Right kidney (tissue), 1 donor: ENCODE measurements around the gene ANKFN1.

Experiments used
- DNase-seq: peaks from one replicate; pipeline ENCODE4 v3.0.0-alpha.2; 2016

The ANKFN1 gene

DNA sequence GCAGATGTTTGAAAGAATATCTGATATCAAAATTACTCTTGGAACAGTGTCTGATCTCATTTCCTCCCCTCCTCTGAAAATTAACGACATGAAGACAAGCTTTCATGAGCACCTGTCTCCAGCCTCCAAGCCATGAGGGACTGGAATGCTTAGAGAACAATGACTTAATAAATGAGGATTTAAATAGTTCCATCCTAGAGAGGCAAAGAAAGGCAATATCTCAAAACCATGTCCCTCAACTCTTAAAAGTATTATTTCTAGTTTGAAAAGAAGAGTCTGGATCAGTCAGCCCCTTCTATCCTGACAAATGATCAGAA, 137.5 kb downstream of the ANKFN1 start:
- no peak for DNase-seq

DNA sequence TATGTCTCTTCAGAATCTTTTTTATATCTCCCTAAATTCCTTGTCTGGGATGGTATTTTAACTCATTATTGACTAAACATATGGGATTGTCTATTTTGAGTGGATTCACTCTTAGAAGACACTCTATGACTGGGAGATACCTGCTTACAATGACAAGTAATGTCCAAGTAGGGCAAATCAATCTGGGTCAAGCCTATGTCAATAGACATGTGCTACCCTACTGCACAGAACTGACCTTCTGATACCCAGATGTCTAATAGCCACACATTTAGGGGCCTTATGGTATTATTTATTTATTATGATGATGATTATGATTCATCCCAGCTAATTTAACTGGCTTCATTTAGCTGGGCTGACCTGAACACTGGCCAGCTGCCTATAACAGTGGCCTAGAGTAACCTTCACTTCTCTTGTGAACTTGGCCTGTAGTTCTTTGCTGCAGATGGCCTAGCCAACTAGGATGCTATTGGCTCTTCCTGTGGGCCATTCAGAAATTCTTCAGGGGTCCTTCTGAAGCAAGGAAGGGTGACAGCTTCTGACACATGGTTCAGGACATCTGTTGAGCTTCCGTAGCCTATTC, 138.0 kb downstream of the ANKFN1 start:
- DNase-seq = no peak

- DNase-seq = no peak
Observed at GRCh38 chr17:56292010-56292409, 138.7 kb downstream of the ANKFN1 start.

- no peak for DNase-seq
Observed at GRCh38 chr17:56292578-56292977, 139.3 kb downstream of the ANKFN1 start.

- DNase-seq = no peak
Observed at GRCh38 chr17:56297184-56297583, 143.9 kb downstream of the ANKFN1 start.

GRCh38 chr17:56298846-56299245, 145.6 kb downstream of the ANKFN1 start:
- no peak for DNase-seq

DNA sequence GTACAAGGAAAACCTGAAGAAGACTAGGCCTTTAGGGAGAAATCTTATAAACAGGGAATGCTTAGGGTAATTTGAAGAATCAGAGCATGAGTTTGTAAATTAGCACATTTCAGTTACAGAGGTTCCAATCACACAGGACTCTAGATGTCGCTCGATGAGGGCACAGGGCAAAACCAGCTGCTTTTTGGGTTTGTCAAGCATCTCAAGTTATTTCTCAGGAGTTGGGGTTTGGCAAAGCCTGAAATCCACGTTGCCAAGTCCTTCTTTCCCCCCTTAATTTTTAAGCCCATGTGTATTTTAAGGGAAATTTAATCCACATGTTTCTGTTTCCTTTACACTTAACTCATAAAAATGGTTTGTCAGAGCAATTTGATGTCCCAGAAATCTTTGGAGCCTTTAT, 146.9 kb downstream of the ANKFN1 start:
- no peak for DNase-seq

- DNase-seq = no peak
Observed at GRCh38 chr17:56305007-56305406, 151.7 kb downstream of the ANKFN1 start.

GRCh38 chr17:56309897-56310296, 156.6 kb downstream of the ANKFN1 start:
- no peak for DNase-seq

GRCh38 chr17:56310782-56311181, 157.5 kb downstream of the ANKFN1 start:
- no peak for DNase-seq

DNA sequence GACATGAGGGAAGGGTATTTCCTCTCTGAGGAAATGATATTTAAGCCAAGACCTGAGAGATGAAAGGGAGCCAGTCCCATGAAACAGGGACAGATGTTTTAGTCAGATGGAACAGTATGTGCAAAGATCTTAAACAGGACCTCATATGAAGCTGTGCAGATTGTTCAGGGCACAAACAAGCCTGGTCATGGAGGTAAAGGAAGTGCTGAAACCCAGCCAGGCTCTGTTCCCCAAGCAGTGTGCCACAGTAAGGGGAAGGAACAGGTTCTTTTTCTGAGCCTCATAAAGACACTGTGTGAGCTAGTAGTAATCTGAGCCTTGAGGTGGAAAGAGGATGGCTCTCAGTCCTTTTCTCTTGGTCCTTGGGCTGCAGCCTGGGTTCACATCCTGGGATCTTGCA, 159.9 kb downstream of the ANKFN1 start:
- no peak for DNase-seq

DNA sequence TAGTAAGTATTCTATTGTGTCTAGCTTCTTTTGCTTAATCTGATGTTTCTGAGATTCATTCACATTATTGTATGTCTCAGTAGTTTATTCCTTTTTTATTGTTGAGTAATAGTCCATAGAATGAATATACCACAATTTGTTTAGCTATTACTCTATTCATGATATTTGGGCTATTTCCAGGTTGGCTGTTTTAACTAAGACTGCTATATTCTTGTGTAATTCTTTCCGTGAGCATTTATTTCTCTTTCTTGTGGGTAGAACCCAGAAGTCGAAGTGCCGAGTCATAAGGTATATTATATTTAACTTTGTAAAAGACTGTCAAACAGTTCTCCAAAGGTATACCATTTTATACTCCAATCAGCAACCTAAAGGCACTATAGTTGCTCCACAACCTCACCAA, 160.8 kb downstream of the ANKFN1 start:
- no peak for DNase-seq

- DNase-seq = no peak
Observed at GRCh38 chr17:56314984-56315602, 161.8 kb downstream of the ANKFN1 start.

- no peak for DNase-seq
Observed at GRCh38 chr17:56316604-56317003, 163.3 kb downstream of the ANKFN1 start.

- DNase-seq = no peak
Observed at GRCh38 chr17:56317351-56318208, 164.3 kb downstream of the ANKFN1 start.

DNA sequence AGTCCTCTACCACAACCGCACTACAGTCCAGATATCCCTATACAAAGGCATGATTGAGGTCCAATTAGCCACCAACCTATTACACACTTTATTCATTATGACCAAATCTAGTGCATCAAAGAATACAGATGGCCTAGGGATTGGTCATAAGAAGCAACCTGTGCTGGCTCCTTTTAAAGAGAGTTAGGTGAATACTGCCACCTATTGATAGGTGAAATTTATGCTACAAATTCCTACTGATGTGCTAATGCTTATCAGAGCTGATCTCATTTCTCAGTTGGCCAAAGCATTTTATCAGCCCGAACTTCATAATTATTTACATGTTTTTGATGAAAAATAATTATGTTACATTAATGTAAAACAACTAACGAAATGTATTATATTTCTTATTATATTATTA, 166.3 kb downstream of the ANKFN1 start:
- DNase-seq = no peak

DNA sequence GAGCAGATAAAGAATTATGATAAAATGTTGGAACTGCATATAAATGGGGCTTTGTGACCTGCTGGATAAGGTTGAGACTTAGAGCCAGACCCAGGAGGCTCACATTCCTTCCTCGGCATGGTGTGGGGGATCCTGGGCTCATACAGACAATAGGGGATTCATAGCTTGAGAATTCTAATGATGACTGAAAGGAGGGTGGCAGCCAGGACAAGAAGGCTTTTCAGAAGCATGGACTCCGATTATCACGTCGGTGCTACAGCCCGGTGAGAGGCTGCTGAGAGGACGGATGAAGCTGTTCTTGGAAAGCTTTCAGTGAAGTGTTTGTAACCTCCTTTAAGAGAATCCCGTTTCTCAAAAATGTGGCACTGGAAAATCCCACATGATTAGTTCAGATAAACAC, 167.2 kb downstream of the ANKFN1 start:
- DNase-seq = no peak

DNA sequence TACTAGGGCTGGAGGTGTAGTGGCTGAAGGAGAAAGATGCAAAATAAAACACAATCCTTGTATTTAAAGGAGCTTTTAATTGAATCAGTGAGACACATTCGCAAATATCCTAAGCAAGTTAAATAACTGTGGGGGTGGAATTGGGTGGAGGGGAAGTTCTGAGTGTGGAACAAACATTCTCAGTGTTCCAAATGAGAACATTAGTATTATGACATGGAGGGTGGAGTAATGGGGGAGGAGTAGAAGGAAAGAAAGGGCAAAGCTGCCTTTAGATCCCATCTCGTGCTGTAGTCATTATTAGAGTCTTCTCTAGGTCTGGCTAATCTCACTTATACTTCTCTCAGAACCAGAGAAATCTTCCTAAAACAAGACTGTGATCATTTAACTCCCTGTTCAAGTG, 169.7 kb downstream of the ANKFN1 start:
- DNase-seq = no peak

DNA sequence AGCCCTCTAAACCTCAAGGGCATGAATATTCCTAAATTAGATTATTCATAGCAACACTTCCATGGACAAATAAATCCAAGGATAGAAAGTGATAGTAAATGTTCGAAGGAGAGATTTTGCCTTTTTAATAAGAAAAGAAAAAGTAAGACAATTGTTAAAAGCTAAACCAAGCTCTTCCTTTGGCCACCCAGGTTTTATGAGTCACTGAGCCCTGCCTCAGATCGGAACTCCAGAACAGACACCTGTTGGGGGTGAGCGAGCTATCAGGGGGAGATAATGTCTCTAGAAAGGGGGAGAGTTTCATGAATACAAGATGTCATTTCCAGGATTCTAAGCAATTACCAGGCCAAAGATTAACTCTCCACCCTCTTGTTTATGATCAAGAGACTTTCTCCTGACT, 171.4 kb downstream of the ANKFN1 start:
- no peak for DNase-seq

GRCh38 chr17:56325313-56326000, 172.2 kb downstream of the ANKFN1 start:
- no peak for DNase-seq

DNA sequence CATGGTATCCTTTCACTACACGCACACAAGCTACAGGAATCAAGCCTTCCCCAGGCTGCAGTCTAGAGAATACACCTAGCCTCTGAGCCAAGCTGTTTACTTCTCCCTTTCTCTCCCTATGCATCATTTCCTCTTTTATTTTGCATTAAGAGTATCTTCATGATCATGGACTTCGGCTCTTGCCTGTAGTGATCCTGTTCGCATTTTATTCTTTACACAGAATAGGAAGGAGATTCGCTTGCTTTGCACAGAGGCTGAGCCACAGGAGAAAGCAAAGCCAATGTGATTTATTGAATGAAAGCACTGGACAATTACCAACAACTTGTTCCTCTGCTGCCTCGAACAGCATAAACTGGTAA, 172.7 kb downstream of the ANKFN1 start:
- DNase-seq = no peak

- DNase-seq = no peak
Observed at GRCh38 chr17:56347639-56348038, 194.4 kb downstream of the ANKFN1 start.

- DNase-seq = no peak
Observed at GRCh38 chr17:56350592-56350991, 197.3 kb downstream of the ANKFN1 start.
